ENCODE data around the gene PSG7. TPM values are rescaled to one million over a fixed set of nuclear protein-coding genes. Genes with fewer than 3 reads are reported as not detected.
"Not testable (repeated sequence)": the region's sequence is repeated elsewhere in the genome, so short reads cannot be mapped to it uniquely, and the experiment has no call there.

The PSG7 gene
- total and polyA plus RNA-seq, 10 of the 15 experiments (the other 5 are each of a cell fraction or from before 2014, with no cell fraction given) = not detected

- H3K27ac ChIP-seq (ENCODE audit: control insufficient read depth, insufficient read depth); H3K4me2 ChIP-seq (ENCODE audit: control insufficient read depth, insufficient read depth); BruUV-seq (replicated peaks); H2AFZ ChIP-seq (ENCODE audit: control insufficient read depth, low read depth, low read length); H3K79me2 ChIP-seq (ENCODE audit: control insufficient read depth, insufficient read depth, low read length); H4K20me1 ChIP-seq (ENCODE audit: control insufficient read depth, insufficient read depth); H3K27me3 ChIP-seq (replicated peaks in 1 of 2; ENCODE audit: control insufficient read depth in 2 of 2, insufficient read depth in 2 of 2, low read length in 1 of 2); ATAC-seq; intact Hi-C loops (cut with micrococcal nuclease; ENCODE audit: unreplicated experiment); in situ Hi-C loops (cut with MboI); H3K9ac ChIP-seq (ENCODE audit: control insufficient read depth, insufficient read depth, low read length); POLR2A ChIA-PET; FAIRE-seq; H3K9me3 ChIP-seq (replicated peaks; ENCODE audit: control insufficient read depth, insufficient read depth, low read length); H3K4me1 ChIP-seq (ENCODE audit: control insufficient read depth, insufficient read depth, low read length); DNase-seq (ENCODE audit: low read depth, low spot score); H3K4me3 ChIP-seq; H3K36me3 ChIP-seq (ENCODE audit: control insufficient read depth in 2 of 2, insufficient read depth in 2 of 2, low read length in 1 of 2); CTCF ChIA-PET; SMC1A ChIA-PET (ENCODE audit: uncharacterized antibody, unreplicated experiment); RAD21 ChIA-PET (ENCODE audit: unreplicated experiment): not testable (repeated sequence)
- WGBS (ENCODE audit: insufficient coverage, insufficient replicate concordance, low lambda C conversion rate, missing lambda C conversion rate) = 23% methylated on average over 1 of the region's 1 CpG
Measured at GRCh38 chr19:42898656-42899055, 38.4 kb downstream of the PSG7 start.

DNA sequence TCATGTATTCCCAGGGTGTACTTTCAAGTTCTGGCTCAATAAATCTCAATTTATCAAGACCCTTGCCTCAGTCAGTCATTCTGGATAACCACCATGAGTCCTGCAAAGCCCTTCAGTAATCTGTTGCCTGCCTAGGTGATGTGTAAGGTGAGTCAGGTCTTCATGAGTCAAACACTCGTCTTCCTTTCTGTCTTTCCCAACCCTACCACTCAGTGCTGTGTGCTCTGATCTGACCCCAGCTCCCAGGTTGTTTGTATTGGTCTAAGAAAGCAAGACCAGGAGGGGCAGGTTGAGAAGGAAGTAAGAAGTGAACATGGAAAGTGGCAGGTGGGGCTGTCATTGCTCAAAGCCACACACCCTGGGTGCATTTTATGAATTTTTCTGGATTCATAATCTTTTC, 39.3 kb downstream of the PSG7 start:
- H3K9ac ChIP-seq (ENCODE audit: control insufficient read depth, insufficient read depth, low read length); BruUV-seq (replicated peaks); H3K27me3 ChIP-seq (replicated peaks in 1 of 2; ENCODE audit: control insufficient read depth in 2 of 2, insufficient read depth in 2 of 2, low read length in 1 of 2); SMC1A ChIA-PET (ENCODE audit: uncharacterized antibody, unreplicated experiment); H3K79me2 ChIP-seq (ENCODE audit: control insufficient read depth, insufficient read depth, low read length); FAIRE-seq; DNase-seq (ENCODE audit: low read depth, low spot score); H2AFZ ChIP-seq (ENCODE audit: control insufficient read depth, low read depth, low read length); ATAC-seq; RAD21 ChIA-PET (ENCODE audit: unreplicated experiment); H3K4me2 ChIP-seq (ENCODE audit: control insufficient read depth, insufficient read depth); H3K4me3 ChIP-seq; H3K4me1 ChIP-seq (ENCODE audit: control insufficient read depth, insufficient read depth, low read length); H4K20me1 ChIP-seq (ENCODE audit: control insufficient read depth, insufficient read depth); CTCF ChIA-PET; H3K27ac ChIP-seq (ENCODE audit: control insufficient read depth, insufficient read depth); POLR2A ChIA-PET; intact Hi-C loops (cut with micrococcal nuclease; ENCODE audit: unreplicated experiment); H3K36me3 ChIP-seq (ENCODE audit: control insufficient read depth in 2 of 2, insufficient read depth in 2 of 2, low read length in 1 of 2); in situ Hi-C loops (cut with MboI); H3K9me3 ChIP-seq (replicated peaks; ENCODE audit: control insufficient read depth, insufficient read depth, low read length): not testable (repeated sequence)
- WGBS (ENCODE audit: insufficient coverage, insufficient replicate concordance, low lambda C conversion rate, missing lambda C conversion rate) = 0% methylated on average over 1 of the region's 1 CpG

GRCh38 chr19:42890446-42890845, 46.6 kb downstream of the PSG7 start:
- RAD21 ChIA-PET (ENCODE audit: unreplicated experiment); H3K4me3 ChIP-seq; in situ Hi-C loops (cut with MboI); ATAC-seq; H3K27me3 ChIP-seq (replicated peaks in 1 of 2; ENCODE audit: control insufficient read depth in 2 of 2, insufficient read depth in 2 of 2, low read length in 1 of 2); H3K4me1 ChIP-seq (ENCODE audit: control insufficient read depth, insufficient read depth, low read length); intact Hi-C loops (cut with micrococcal nuclease; ENCODE audit: unreplicated experiment); BruUV-seq (replicated peaks); SMC1A ChIA-PET (ENCODE audit: uncharacterized antibody, unreplicated experiment); CTCF ChIA-PET; H3K9ac ChIP-seq (ENCODE audit: control insufficient read depth, insufficient read depth, low read length); H4K20me1 ChIP-seq (ENCODE audit: control insufficient read depth, insufficient read depth); H3K79me2 ChIP-seq (ENCODE audit: control insufficient read depth, insufficient read depth, low read length); H3K4me2 ChIP-seq (ENCODE audit: control insufficient read depth, insufficient read depth); H3K27ac ChIP-seq (ENCODE audit: control insufficient read depth, insufficient read depth); H2AFZ ChIP-seq (ENCODE audit: control insufficient read depth, low read depth, low read length); POLR2A ChIA-PET; FAIRE-seq; H3K36me3 ChIP-seq (ENCODE audit: control insufficient read depth in 2 of 2, insufficient read depth in 2 of 2, low read length in 1 of 2); H3K9me3 ChIP-seq (replicated peaks; ENCODE audit: control insufficient read depth, insufficient read depth, low read length); DNase-seq (ENCODE audit: low read depth, low spot score): not testable (repeated sequence)
- 23% methylated on average over 7 of the region's 7 CpGs for WGBS (ENCODE audit: insufficient coverage, insufficient replicate concordance, low lambda C conversion rate, missing lambda C conversion rate)

- intact Hi-C loops (cut with micrococcal nuclease; ENCODE audit: unreplicated experiment); BruUV-seq (replicated peaks); H4K20me1 ChIP-seq (ENCODE audit: control insufficient read depth, insufficient read depth); H3K9me3 ChIP-seq (replicated peaks; ENCODE audit: control insufficient read depth, insufficient read depth, low read length); H2AFZ ChIP-seq (ENCODE audit: control insufficient read depth, low read depth, low read length); H3K4me1 ChIP-seq (ENCODE audit: control insufficient read depth, insufficient read depth, low read length); H3K27ac ChIP-seq (ENCODE audit: control insufficient read depth, insufficient read depth); FAIRE-seq; in situ Hi-C loops (cut with MboI); POLR2A ChIA-PET; H3K79me2 ChIP-seq (ENCODE audit: control insufficient read depth, insufficient read depth, low read length); H3K4me2 ChIP-seq (ENCODE audit: control insufficient read depth, insufficient read depth); H3K9ac ChIP-seq (ENCODE audit: control insufficient read depth, insufficient read depth, low read length); DNase-seq (ENCODE audit: low read depth, low spot score); ATAC-seq; H3K36me3 ChIP-seq (ENCODE audit: control insufficient read depth in 2 of 2, insufficient read depth in 2 of 2, low read length in 1 of 2); SMC1A ChIA-PET (ENCODE audit: uncharacterized antibody, unreplicated experiment); RAD21 ChIA-PET (ENCODE audit: unreplicated experiment); CTCF ChIA-PET; H3K27me3 ChIP-seq (replicated peaks in 1 of 2; ENCODE audit: control insufficient read depth in 2 of 2, insufficient read depth in 2 of 2, low read length in 1 of 2); H3K4me3 ChIP-seq: not testable (repeated sequence)
Measured at GRCh38 chr19:42887876-42888445, 49.0 kb downstream of the PSG7 start.

Data from GM12878 (cell line).